Ectodermal cell (in vitro differentiated cells): ENCODE measurements around the gene PRKG1.
"Not testable (repeated sequence)": the region's sequence is repeated elsewhere in the genome, so short reads cannot be mapped to it uniquely, and the experiment has no call there.

ENCODE experiments used
- H3K27ac ChIP-seq: 2 replicates; pipeline ENCODE4 v1.7.0; 2013; ENCODE audit warnings: mild to moderate bottlenecking, low read depth, low read length; ENCODE audit not compliant: insufficient read depth, poor library complexity, severe bottlenecking
- H3K27me3 ChIP-seq: 2 replicates; pipeline ENCODE4 v1.7.0; 2013; ENCODE audit warnings: mild to moderate bottlenecking, low read length; ENCODE audit not compliant: insufficient read depth, control insufficient read depth, poor library complexity, severe bottlenecking
- H3K36me3 ChIP-seq: one replicate; pipeline ENCODE4 v1.7.0; 2013; ENCODE audit warnings: low read length; ENCODE audit not compliant: control insufficient read depth, insufficient read depth
- H3K4me1 ChIP-seq: one replicate; pipeline ENCODE4 v1.7.0; 2013; ENCODE audit warnings: low read length; ENCODE audit not compliant: control insufficient read depth, insufficient read depth
- H3K4me3 ChIP-seq: 2 replicates; pipeline ENCODE4 v1.7.0; 2013; ENCODE audit warnings: low read depth, low read length, control low read depth; ENCODE audit not compliant: insufficient read depth
- H3K9me3 ChIP-seq: 2 replicates; pipeline ENCODE4 v1.7.0; 2013; ENCODE audit warnings: mild to moderate bottlenecking, low read length, moderate library complexity; ENCODE audit not compliant: control insufficient read depth
- WGBS, 2 experiments: methylation state at CpG; one replicate each; pipeline ENCODE4 v1.1.7; 2013; ENCODE audit warnings: missing lambda C conversion rate in 2 of 2; 5-methylcytosine and 5-hydroxymethylcytosine counted together

The PRKG1 gene

DNA sequence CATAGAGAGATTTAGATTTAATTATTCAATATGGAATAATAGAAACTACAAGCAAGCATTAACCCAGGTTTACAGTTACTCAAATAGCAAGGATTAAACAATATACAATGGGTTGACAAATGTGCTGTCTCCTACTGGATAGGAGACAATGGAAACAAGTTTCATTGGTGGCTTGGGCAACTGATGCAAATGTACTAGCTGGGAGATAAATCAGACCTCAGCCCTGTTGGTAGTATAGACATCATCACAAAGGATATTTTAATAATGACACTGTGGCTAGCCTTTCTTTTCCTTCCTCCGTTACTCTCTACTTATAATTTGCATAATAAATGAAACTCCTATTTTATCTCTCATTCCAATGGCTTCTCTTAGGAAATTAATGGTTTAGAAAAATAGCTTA lies 1143.2 kb downstream of the PRKG1 start:
- Histone ChIP-seq H3K9me3 (no peaks in the 10 kb centered on the region), H3K36me3 (no peaks in the 10 kb centered on the region), H3K4me1 (peaks cover 4% of the 10 kb centered on the region), H3K27me3 (no peaks in the 10 kb centered on the region), H3K4me3 (no peak overlapping the region), H3K27ac (no peak overlapping the region)
- WGBS, 2 experiments, result 88 to 100% methylated on average over 1 of the region's 1 CpG

DNA sequence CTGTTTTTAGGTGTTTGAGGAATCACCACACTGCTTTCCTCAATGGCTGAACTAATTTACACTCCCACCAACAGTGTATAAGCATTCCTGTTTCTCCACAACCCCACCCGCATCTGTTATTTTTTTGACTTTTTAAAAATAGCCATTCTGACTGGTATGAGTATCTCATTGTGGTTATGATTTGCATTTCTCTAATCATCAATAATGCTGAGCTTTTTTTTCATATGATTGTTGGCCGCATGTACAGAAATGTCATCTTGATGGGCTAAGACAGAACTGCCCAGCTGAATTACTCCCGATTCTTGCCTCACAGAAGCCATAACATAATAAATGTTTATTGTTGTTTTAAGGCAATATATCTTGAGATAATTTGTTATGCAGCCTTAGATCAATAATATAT lies 1146.7 kb downstream of the PRKG1 start:
- H3K27ac ChIP-seq, result no peak overlapping the region
- 90 to 100% methylated on average over 1 to 2 of the region's 3 CpGs for WGBS, 2 experiments
- no peaks in the 10 kb centered on the region for H3K27me3 ChIP-seq
- peaks cover 4% of the 10 kb centered on the region for H3K4me1 ChIP-seq
- H3K9me3 ChIP-seq, result no peaks in the 10 kb centered on the region
- H3K36me3 ChIP-seq, result no peaks in the 10 kb centered on the region
- H3K4me3 ChIP-seq, result no peak overlapping the region

DNA sequence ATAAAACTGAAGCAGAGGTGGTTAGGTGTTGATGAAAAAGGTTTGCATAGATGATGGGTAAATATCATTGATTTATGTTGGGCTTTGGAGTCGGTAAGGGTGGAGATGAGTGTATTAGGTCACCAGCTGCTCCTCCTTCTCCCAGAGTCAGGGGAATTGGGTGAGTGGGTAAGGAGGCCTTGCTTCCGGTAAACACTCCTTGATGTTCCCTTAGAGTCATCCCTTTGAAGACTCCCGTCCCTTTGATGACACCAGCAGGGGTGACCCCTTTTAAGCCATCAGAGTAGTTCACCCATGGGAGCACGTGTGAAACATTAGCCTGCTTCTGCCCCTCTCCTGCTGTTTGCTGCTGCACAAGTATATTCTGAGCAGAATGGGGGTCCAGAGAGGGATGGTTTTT lies 1147.6 kb downstream of the PRKG1 start:
- WGBS, 2 experiments, result 54 to 55% methylated on average over 4 of the region's 4 CpGs
- H3K27me3 ChIP-seq, result no peaks in the 10 kb centered on the region
- no peaks in the 10 kb centered on the region for H3K9me3 ChIP-seq
- H3K36me3 ChIP-seq, result no peaks in the 10 kb centered on the region
- H3K27ac ChIP-seq, result no peak overlapping the region
- H3K4me1 ChIP-seq, result peaks cover 4% of the 10 kb centered on the region
- H3K4me3 ChIP-seq, result no peak overlapping the region

DNA sequence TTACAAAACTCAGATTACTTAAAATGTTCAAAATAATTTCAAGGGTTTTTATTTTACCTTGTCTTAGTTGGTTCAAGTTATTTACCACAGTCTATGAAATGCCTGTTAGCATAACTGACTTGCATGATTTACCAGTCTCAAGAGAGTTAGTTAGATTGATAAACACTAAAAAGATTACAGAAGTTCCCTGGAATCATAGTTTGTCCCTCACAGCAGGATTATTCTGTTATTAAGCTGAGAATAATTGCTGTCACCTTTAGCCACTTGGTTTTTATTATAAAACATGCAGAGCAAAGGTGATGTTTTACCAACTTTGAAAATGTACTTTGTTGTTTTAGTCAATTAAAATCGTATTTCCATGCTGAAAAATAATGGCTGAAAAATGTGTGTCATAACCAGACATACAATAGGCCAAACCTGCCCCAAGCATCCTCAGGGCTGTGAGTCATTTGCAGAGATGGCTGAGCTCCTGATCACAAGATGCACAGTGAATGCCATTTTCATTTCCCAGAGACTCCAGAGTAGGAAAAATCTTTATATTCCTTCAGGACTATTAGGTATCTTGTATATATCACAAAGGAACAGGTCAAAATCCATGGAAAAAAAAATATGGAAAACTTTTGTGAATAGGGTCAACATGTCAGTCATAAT lies 1152.0 kb downstream of the PRKG1 start:
- WGBS, 2 experiments, result 95 to 100% methylated on average over 1 of the region's 1 CpG
- Histone ChIP-seq H3K4me1 (peaks cover 4% of the 10 kb centered on the region), H3K27ac (no peak overlapping the region)

DNA sequence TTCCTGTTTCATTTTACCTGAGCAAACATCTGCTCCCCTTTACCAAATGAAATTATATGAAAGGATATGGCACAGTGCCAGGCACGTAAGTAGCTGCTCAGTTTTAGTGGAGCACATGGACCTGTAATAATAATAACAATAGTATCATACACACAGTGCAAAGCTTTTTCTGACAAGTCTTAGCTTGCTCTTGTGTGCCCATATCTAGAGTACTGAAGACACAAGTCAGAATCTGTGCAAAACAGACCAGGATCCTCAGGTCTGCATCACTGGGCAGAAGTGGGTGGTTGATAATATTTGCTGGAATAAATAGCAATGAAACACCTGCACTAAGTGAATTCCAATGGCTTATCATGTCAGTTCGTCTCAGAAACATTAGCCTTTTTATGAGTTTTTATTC lies 1154.3 kb downstream of the PRKG1 start:
- Histone ChIP-seq H3K9me3 (no peaks in the 10 kb centered on the region), H3K27ac (no peak overlapping the region), H3K27me3 (no peaks in the 10 kb centered on the region), H3K4me3 (no peak overlapping the region), H3K36me3 (no peaks in the 10 kb centered on the region), H3K4me1 (no peaks in the 10 kb centered on the region)
- WGBS, 2 experiments, result 67 to 88% methylated on average over 1 to 2 of the region's 2 CpGs

More for the DNA sequence above, 1152.0 kb downstream of the PRKG1 start:
- H3K9me3 ChIP-seq, result no peaks in the 10 kb centered on the region
- H3K36me3 ChIP-seq, result no peaks in the 10 kb centered on the region
- H3K4me3 ChIP-seq, result no peak overlapping the region
- no peaks in the 10 kb centered on the region for H3K27me3 ChIP-seq

DNA sequence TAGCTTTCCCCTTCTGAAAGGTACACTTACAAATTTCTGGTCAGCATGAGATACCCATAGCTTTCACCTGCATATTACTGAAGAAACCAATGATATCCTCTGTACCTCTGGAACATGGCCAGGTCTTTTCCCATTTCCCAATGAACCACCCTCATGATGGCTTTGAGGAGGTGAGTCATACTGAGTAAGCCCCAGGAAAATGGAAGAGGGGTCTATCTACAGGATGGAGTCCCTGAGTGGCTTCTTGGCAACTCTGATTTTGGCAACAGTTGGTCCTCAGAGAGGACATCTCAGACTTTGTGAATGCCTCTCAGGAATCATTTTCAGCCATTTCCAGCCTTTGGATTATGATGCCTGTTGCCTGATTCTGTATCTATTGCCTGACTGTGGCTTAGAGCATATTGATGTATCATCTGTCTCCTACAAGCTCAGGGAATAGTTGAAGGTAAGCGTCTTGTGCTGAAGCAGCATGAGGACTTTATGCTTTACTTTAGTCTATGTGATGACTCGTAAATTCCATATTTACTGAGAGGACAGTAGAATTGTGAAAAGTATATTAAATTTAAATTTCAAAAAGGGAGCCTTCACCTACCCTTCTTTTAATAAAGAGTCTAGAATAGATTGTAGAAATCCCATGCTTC lies 1155.1 kb downstream of the PRKG1 start:
- H3K27me3 ChIP-seq, result no peaks in the 10 kb centered on the region
- H3K4me3 ChIP-seq, result no peak overlapping the region
- H3K36me3 ChIP-seq, result no peaks in the 10 kb centered on the region
- H3K27ac ChIP-seq, result no peak overlapping the region
- H3K9me3 ChIP-seq, result no peaks in the 10 kb centered on the region
- no peaks in the 10 kb centered on the region for H3K4me1 ChIP-seq
- 98 to 100% methylated on average over 1 to 2 of the region's 2 CpGs for WGBS, 2 experiments

DNA sequence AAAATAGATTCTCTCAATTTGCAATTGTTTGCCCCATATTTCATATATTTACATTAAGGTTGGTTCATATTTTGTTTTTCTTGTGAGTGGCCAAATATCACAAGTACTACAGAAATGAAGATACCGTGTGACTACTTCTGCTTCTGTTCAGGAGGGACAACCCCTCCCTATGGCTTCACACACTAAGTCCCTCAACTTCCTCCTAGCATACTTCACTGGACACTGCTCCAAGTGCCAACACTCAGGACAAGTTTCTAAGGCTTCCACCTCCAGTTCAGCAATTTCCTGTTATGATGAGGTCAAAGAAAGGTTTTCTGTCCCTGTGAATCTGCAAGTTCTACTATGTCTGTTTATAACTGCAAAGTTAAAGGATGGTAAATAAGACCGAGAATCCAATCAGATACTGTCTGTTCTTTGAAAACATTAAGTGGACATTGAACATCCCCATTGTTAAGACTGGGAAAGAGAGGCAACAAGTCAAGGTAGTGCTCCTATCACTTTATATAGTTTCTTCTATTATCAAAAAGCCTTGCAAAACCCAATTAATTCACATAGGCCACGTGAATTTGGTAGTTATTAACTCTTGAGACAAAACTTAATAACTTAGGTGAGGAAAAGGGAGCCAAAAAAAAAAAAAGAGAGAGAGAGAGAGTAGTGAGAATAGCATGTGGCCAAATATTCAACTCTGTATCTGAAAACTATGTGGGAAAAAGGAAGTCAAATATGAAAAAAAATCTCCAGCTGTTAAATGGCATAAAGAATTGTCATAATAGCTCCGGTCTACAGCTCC lies 1158.5 kb downstream of the PRKG1 start:
- Histone ChIP-seq H3K36me3 (no peaks in the 10 kb centered on the region), H3K4me3 (peak overlapping the region; percentile 4), H3K27me3 (no peaks in the 10 kb centered on the region), H3K9me3 (no peaks in the 10 kb centered on the region), H3K27ac (no peak overlapping the region), H3K4me1 (no peaks in the 10 kb centered on the region)
- 71 to 75% methylated on average over 3 to 4 of the region's 4 CpGs for WGBS, 2 experiments

DNA sequence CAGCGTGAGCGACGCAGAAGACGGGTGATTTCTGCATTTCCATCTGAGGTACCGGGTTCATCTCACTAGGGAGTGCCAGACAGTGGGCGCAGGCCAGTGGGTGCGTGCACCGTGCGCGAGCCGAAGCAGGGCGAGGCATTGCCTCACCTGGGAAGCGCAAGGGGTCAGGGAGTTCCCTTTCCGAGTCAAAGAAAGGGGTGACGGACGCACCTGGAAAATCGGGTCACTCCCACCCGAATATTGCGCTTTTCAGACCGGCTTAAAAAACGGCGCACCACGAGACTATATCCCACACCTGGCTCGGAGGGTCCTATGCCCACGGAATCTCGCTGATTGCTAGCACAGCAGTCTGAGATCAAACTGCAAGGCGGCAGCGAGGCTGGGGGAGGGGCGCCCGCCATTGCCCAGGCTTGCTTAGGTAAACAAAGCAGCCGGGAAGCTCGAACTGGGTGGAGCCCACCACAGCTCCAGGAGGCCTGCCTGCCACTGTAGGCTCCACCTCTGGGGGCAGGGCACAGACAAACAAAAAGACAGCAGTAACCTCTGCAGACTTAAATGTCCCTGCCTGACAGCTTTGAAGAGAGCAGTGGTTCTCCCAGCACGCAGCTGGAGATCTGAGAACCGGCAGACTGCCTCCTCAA lies 1159.2 kb downstream of the PRKG1 start:
- H3K36me3 ChIP-seq, H3K27me3 ChIP-seq, H3K4me3 ChIP-seq, H3K27ac ChIP-seq, H3K9me3 ChIP-seq, H3K4me1 ChIP-seq: not testable (repeated sequence)
- 9 to 11% methylated on average over 4 of the region's 34 CpGs for WGBS, 2 experiments

DNA sequence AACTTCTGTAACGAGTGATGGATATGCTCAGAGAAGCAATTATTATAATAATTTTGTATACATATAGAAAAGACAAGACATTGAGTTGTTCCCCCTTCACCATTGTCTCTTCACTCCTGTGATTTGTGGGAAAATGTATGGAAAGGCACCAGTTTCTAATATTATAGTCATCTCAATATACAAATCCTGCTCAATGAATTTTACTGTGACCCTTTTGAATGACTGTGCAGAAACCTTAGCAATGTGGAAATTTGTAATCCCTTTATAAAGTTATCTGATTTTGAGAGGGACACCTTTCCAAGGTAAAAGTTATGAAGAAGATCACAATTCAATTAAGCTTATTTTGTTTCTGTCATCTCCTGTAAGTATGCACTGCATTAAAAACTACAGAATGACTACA lies 1165.5 kb downstream of the PRKG1 start:
- WGBS, 2 experiments, result no CpG with 5 or more reads among the region's 1 CpG
- no peaks in the 10 kb centered on the region for H3K36me3 ChIP-seq
- no peaks in the 10 kb centered on the region for H3K27me3 ChIP-seq
- H3K4me3 ChIP-seq, result no peak overlapping the region
- no peak overlapping the region for H3K27ac ChIP-seq
- H3K4me1 ChIP-seq, result no peaks in the 10 kb centered on the region
- no peaks in the 10 kb centered on the region for H3K9me3 ChIP-seq

DNA sequence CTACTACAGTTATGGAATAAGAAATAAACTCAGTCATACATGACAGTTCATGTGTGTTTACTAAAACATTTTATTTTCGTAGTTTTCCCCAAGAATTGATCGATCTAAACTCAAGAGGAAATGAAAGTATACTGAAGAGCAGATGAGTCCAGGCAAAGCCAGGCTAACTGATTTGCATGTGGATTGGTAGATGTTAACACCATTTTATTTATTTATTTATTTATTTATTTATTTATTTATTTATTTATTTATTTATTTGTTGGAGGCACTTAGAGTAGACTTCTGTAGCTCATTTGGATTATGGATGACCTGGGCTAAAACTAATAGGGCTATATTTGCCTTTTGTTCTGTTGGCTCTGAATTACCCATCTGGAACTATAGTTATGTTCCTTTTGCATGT lies 1171.3 kb downstream of the PRKG1 start:
- Histone ChIP-seq H3K36me3 (no peaks in the 10 kb centered on the region), H3K27ac (no peak overlapping the region), H3K9me3 (no peaks in the 10 kb centered on the region), H3K4me1 (no peaks in the 10 kb centered on the region), H3K4me3 (no peak overlapping the region), H3K27me3 (no peaks in the 10 kb centered on the region)
- 98 to 100% methylated on average over 2 of the region's 2 CpGs for WGBS, 2 experiments
